GM23248 (cell line): ENCODE measurements around the gene PLEKHM2. TPM values are rescaled to one million over a fixed set of nuclear protein-coding genes. Genes with fewer than 3 reads are reported as not detected.

Experiments used
- DNase-seq: peaks from one replicate; pipeline ENCODE4 v3.0.0-alpha.2; 2015
- H2AFZ ChIP-seq: fragments of 200-600 bp; sonication (generic); 2 replicates; pipeline ENCODE4 v1.6.1; 2016; ENCODE audit warnings: antibody characterized with exemption
- H3F3A ChIP-seq: fragments of 200-600 bp; sonication (generic); 2 replicates; pipeline ENCODE4 v1.6.1; 2016; ENCODE audit warnings: mild to moderate bottlenecking, antibody characterized with exemption, mixed run types; ENCODE audit not compliant: insufficient read depth
- H3K27ac ChIP-seq: fragments of 200-600 bp; sonication (generic); 2 replicates; pipeline ENCODE4 v1.5.1; 2016; ENCODE audit warnings: mild to moderate bottlenecking
- H3K27me3 ChIP-seq: fragments of 200-600 bp; sonication (generic); replicated peaks from 2 replicates; pipeline ENCODE4 v1.6.1; 2016; ENCODE audit warnings: mild to moderate bottlenecking; ENCODE audit not compliant: insufficient read depth
- H3K36me3 ChIP-seq: fragments of 200-600 bp; sonication (generic); 2 replicates; pipeline ENCODE4 v1.6.1; 2016; ENCODE audit warnings: low read depth, mild to moderate bottlenecking
- H3K4me1 ChIP-seq: fragments of 200-600 bp; sonication (generic); 2 replicates; pipeline ENCODE4 v1.6.1; 2016; ENCODE audit warnings: mild to moderate bottlenecking; ENCODE audit not compliant: insufficient read depth
- H3K4me2 ChIP-seq: fragments of 200-600 bp; sonication (generic); one replicate; pipeline ENCODE4 v1.6.1; 2016; ENCODE audit warnings: mild to moderate bottlenecking; ENCODE audit not compliant: unreplicated experiment
- H3K4me3 ChIP-seq: fragments of 200-600 bp; sonication (generic); 2 replicates; pipeline ENCODE4 v1.5.1; 2016; ENCODE audit warnings: mild to moderate bottlenecking
- H3K79me2 ChIP-seq: fragments of 200-600 bp; sonication (generic); 2 replicates; pipeline ENCODE4 v1.6.1; 2016; ENCODE audit warnings: mild to moderate bottlenecking; ENCODE audit not compliant: insufficient read depth
- H3K9ac ChIP-seq: fragments of 200-600 bp; sonication (generic); 2 replicates; pipeline ENCODE4 v1.6.1; 2016; ENCODE audit warnings: mild to moderate bottlenecking
- H3K9me2 ChIP-seq: fragments of 200-600 bp; sonication (generic); 2 replicates; pipeline ENCODE4 v1.6.1; 2016; ENCODE audit warnings: mixed run types, mild to moderate bottlenecking, moderate library complexity; ENCODE audit not compliant: insufficient read depth
- H3K9me3 ChIP-seq: fragments of 200-600 bp; sonication (generic); one replicate; pipeline ENCODE4 v1.6.1; 2017; ENCODE audit warnings: low read depth
- H4K20me1 ChIP-seq: fragments of 200-600 bp; sonication (generic); 2 replicates; pipeline ENCODE4 v1.6.0; 2016; ENCODE audit not compliant: insufficient read depth
- EZH2 ChIP-seq: fragments of 200-600 bp; sonication (generic); IDR thresholded peaks from 2 replicates; pipeline ENCODE4 v1.6.1; 2018; ENCODE audit warnings: antibody characterized with exemption, mild to moderate bottlenecking; ENCODE audit not compliant: insufficient read depth, poor library complexity, severe bottlenecking
- EZH2phosphoT487 ChIP-seq: fragments of 200-600 bp; sonication (generic); IDR thresholded peaks from 2 replicates; pipeline ENCODE4 v1.6.1; 2018; ENCODE audit warnings: antibody characterized with exemption, moderate library complexity, mild to moderate bottlenecking, low read depth; ENCODE audit not compliant: insufficient read depth
- WGBS, 2 experiments: methylation state at CpG; one replicate each; pipeline ENCODE4 v1.1.6; 2015 to 2017; ENCODE audit warnings: low lambda C conversion rate in 2 of 2, low coverage in 1 of 2; ENCODE audit errors: missing lambda C conversion rate in 2 of 2; 5-methylcytosine and 5-hydroxymethylcytosine counted together
- in situ Hi-C: fragments of 300-500 bp; cut with MboI; formaldehyde crosslinking; loops from 2 replicates; pipeline ENCODE4 v1.15.0; 2020
- polyA plus RNA-seq: library from polyadenylated mRNA; unstranded; fragments of >200 nt; fragmentation: Nextera tagmentation; extraction: Ambion mirVana; gene quantifications from 2 replicates; pipeline ENCODE4 v1.2.1, GENCODE V29; 2016
- total RNA-seq: library from RNA; depleted of rRNA; stranded (reverse); fragments of >200 nt; shearing (Covaris generic); gene quantifications from 2 replicates; pipeline ENCODE4 v1.2.3, GENCODE V29; 2014

Gene PLEKHM2
- total and polyA plus RNA-seq, 2 experiments from 2014 or later = 14.9 to 52.9 TPM

DNA sequence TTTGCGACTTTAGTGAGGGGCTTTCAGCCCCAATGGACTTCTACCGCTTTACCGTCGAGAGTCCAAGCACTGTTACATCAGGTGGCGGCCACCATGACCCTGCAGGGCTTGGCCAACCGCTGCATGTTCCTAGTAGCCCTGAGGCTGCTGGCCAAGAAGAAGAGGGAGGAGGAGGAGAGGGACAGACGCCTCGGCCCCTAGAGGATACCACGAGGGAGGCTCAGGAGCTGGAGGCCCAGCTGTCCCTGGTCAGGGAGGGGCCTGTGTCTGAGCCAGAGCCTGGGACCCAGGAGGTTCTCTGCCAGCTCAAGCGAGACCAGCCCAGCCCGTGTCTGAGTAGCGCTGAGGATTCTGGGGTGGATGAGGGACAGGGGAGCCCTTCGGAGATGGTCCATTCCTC, 43.3 kb downstream of the PLEKHM2 start:
- Histone ChIP-seq H3K9me3 (no peaks in the 10 kb centered on the region), H3K79me2 (no peaks in the 10 kb centered on the region), H3K4me3 (no peak overlapping the region), H3K36me3 (no peaks in the 10 kb centered on the region; the same call in 1 of the 2 replicates), H3K4me1 (no peaks in the 10 kb centered on the region), H3K27ac (no peak overlapping the region), H2AFZ (no peak overlapping the region), H3F3A (no peaks in the 10 kb centered on the region), H3K4me2 (no peak overlapping the region), H3K27me3 (no peaks in the 10 kb centered on the region), H3K9ac (no peak overlapping the region), H4K20me1 (no peaks in the 10 kb centered on the region), H3K9me2 (no peaks in the 10 kb centered on the region)
- no peak for DNase-seq
- 86 to 88% methylated on average over 13 of the region's 13 CpGs for WGBS, 2 experiments
- TF ChIP-seq EZH2 = no peak
- no peak for TF ChIP-seq EZH2phosphoT487
- in situ Hi-C loops = no loop called here

DNA sequence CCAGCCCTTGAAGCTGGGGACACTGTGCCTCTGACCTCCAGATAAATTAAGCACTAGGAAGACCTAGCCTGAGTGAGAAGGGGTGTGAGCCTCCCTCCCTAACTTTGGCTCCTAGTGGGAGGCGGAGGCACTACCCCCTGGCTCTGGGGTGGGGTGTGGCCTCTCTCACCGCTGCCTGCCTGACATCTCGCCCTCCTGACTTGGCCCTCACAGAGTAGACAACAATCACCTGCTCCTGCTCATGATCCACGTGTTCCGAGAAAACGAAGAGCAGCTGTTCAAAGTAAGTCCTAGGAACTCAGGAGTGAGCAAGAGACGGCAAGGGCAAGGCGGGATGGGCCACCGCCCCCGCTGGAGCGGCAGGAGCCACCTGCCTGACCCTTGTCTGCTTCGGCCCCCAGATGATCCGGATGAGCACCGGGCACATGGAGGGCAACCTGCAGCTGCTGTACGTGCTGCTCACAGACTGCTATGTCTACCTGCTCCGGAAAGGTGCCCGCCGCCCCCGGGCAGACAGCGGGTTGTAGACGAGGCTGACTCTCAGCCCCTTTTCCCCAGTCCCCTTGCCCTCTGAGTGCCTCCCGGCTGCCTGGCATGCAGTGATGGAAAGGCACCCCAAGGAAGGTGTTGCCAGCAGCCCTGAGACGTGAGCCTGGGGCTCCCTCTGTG, 43.9 kb downstream of the PLEKHM2 start:
- no peaks in the 10 kb centered on the region for H3K4me1 ChIP-seq
- H3K27ac ChIP-seq = no peak overlapping the region
- H3K79me2 ChIP-seq = no peaks in the 10 kb centered on the region
- H3K36me3 ChIP-seq = no peaks in the 10 kb centered on the region; the same call in 1 of the 2 replicates
- 93% methylated on average over 23 of the region's 23 CpGs for WGBS, 2 experiments
- no peaks in the 10 kb centered on the region for H4K20me1 ChIP-seq
- no peak overlapping the region for H3K9ac ChIP-seq
- no peaks in the 10 kb centered on the region for H3K9me2 ChIP-seq
- H3K9me3 ChIP-seq = no peaks in the 10 kb centered on the region
- no peak for TF ChIP-seq EZH2
- no peak for TF ChIP-seq EZH2phosphoT487
- DNase-seq = no peak
- H2AFZ ChIP-seq = no peak overlapping the region
- no peaks in the 10 kb centered on the region for H3K27me3 ChIP-seq
- H3K4me3 ChIP-seq = no peak overlapping the region
- H3K4me2 ChIP-seq = no peak overlapping the region
- in situ Hi-C loops = no loop called here
- H3F3A ChIP-seq = no peaks in the 10 kb centered on the region

DNA sequence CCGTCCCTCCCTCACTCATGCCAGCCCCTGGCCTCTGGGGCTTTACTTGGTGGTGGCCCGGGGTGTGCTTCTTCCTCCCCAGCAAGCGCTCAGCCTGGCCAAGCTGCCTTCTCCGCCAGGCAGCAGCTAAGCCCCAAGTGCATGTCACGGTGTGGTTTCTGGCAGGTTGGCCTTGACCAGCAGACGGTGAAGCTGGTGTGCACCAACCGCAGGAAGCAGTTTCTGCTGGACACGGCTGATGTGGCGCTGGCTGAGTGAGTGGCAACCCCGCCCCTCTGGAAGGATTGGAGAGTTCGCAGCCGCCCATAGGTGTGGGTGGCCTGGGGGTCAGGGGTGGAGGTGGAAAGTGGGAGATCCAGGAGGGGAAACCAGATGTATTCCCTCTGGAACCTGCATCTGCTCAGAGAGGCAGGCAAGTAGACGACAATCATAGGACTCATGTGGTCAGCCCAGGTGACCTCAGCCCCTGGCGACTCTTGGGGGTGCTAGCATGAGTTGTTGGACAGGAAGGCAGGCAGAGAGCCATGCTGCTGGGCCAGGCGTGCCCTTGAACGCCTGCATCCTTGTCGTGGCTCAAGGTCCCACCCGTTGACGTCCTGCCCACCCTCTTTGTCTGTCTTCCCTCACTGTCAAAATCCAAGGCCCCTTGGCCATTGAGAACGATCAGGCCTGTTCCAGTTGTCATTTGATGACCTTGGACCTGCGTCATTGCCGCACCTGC, 45.0 kb downstream of the PLEKHM2 start:
- no peak overlapping the region for H3K9ac ChIP-seq
- in situ Hi-C loops = no loop called here
- no peak for DNase-seq

DNA sequence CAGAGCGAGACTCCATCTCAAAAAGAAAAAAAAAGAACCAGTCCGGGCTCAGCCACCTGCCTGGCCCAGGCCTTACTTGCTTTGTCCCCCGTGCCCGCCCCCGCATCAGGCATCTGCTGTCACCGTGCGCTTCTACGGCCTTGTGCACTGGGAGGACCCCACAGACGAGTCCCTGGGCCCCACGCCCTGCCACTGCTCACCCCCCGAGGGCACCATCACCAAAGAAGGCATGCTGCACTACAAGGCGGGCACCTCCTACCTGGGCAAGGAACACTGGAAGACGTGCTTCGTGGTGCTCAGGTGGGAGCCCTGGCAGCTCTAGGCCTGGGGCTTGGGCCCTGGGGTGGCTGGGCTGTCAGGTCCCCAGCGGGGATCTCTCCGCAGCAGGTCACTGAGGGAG, 46.3 kb downstream of the PLEKHM2 start:
- H3F3A ChIP-seq = no peaks in the 10 kb centered on the region
- no peak overlapping the region for H2AFZ ChIP-seq
- no peak overlapping the region for H3K4me3 ChIP-seq
- TF ChIP-seq EZH2phosphoT487 (no peak), EZH2 (no peak)
- no peaks in the 10 kb centered on the region for H3K27me3 ChIP-seq
- no peak overlapping the region for H3K4me2 ChIP-seq
- no peaks in the 10 kb centered on the region for H3K4me1 ChIP-seq
- H3K9ac ChIP-seq = no peak overlapping the region
- H3K9me2 ChIP-seq = no peaks in the 10 kb centered on the region
- H4K20me1 ChIP-seq = no peaks in the 10 kb centered on the region
- H3K36me3 ChIP-seq = no peaks in the 10 kb centered on the region; the same call in 1 of the 2 replicates
- WGBS, 2 experiments = 90 to 95% methylated on average over 16 of the region's 16 CpGs
- H3K79me2 ChIP-seq = no peaks in the 10 kb centered on the region
- in situ Hi-C loops = no loop called here
- no peaks in the 10 kb centered on the region for H3K9me3 ChIP-seq
- no peak for DNase-seq
- no peak overlapping the region for H3K27ac ChIP-seq

More for the DNA sequence above, 45.0 kb downstream of the PLEKHM2 start:
- no peaks in the 10 kb centered on the region for H3K27me3 ChIP-seq
- WGBS, 2 experiments = 85 to 88% methylated on average over 22 of the region's 22 CpGs
- no peak overlapping the region for H3K27ac ChIP-seq
- no peaks in the 10 kb centered on the region for H3F3A ChIP-seq
- no peaks in the 10 kb centered on the region for H4K20me1 ChIP-seq
- no peaks in the 10 kb centered on the region for H3K9me3 ChIP-seq
- no peaks in the 10 kb centered on the region for H3K9me2 ChIP-seq
- no peaks in the 10 kb centered on the region; the same call in 1 of the 2 replicates for H3K36me3 ChIP-seq
- no peak overlapping the region for H3K4me3 ChIP-seq
- H2AFZ ChIP-seq = no peak overlapping the region
- no peak for TF ChIP-seq EZH2phosphoT487
- TF ChIP-seq EZH2 = no peak
- H3K4me2 ChIP-seq = no peak overlapping the region
- H3K4me1 ChIP-seq = no peaks in the 10 kb centered on the region
- no peaks in the 10 kb centered on the region for H3K79me2 ChIP-seq
